ENCODE measurements around the gene TMCC3. TPM values are rescaled to one million over a fixed set of nuclear protein-coding genes. Genes with fewer than 3 reads are reported as not detected.

The TMCC3 gene
- total RNA-seq, 1 donor, result 0.36 TPM

- Histone ChIP-seq H3K4me1 (ENCODE audit: insufficient read depth, low read length) (no peaks in the 10 kb centered on the region), H4K20me1 (ENCODE audit: insufficient read depth, low read length) (no peaks in the 10 kb centered on the region), H3K79me2 (ENCODE audit: insufficient read depth, low read length) (no peaks in the 10 kb centered on the region), H3K27me3 (ENCODE audit: insufficient read depth, low read length) (peaks cover 14% of the 10 kb centered on the region), H3K36me3 (ENCODE audit: insufficient read depth, low read length) (no peaks in the 10 kb centered on the region), H3K4me2 (ENCODE audit: insufficient read depth, low read length) (no peak overlapping the region), H3K27ac (ENCODE audit: low read depth, low read length) (no peak overlapping the region), H3K4me3 (ENCODE audit: insufficient read depth, low read length) (no peak overlapping the region), H3K9me3 (ENCODE audit: low read depth, low read length) (no peaks in the 10 kb centered on the region), H2AFZ (ENCODE audit: low read length) (no peak overlapping the region)
- TF ChIP-seq, protein P1, sequence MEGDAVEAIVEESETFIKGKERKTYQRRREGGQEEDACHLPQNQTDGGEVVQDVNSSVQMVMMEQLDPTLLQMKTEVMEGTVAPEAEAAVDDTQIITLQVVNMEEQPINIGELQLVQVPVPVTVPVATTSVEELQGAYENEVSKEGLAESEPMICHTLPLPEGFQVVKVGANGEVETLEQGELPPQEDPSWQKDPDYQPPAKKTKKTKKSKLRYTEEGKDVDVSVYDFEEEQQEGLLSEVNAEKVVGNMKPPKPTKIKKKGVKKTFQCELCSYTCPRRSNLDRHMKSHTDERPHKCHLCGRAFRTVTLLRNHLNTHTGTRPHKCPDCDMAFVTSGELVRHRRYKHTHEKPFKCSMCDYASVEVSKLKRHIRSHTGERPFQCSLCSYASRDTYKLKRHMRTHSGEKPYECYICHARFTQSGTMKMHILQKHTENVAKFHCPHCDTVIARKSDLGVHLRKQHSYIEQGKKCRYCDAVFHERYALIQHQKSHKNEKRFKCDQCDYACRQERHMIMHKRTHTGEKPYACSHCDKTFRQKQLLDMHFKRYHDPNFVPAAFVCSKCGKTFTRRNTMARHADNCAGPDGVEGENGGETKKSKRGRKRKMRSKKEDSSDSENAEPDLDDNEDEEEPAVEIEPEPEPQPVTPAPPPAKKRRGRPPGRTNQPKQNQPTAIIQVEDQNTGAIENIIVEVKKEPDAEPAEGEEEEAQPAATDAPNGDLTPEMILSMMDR (IDR thresholded peaks at IDR 0.05; ENCODE audit: extremely low read depth, low read depth, low read length), result no peak
- DNase-seq (ENCODE audit: insufficient read length, low spot score, missing footprints), result no peak
These were observed 13.8 kb downstream of the TMCC3 start for GRCh38 chr12:94636462-94637085.

GRCh38 chr12:94634717-94635116 lies 15.6 kb downstream of the TMCC3 start:
- TF ChIP-seq, protein P1 (IDR thresholded peaks at IDR 0.05; ENCODE audit: extremely low read depth, low read depth, low read length), result no peak
- no peak overlapping the region for H2AFZ ChIP-seq (ENCODE audit: low read length)

DNA sequence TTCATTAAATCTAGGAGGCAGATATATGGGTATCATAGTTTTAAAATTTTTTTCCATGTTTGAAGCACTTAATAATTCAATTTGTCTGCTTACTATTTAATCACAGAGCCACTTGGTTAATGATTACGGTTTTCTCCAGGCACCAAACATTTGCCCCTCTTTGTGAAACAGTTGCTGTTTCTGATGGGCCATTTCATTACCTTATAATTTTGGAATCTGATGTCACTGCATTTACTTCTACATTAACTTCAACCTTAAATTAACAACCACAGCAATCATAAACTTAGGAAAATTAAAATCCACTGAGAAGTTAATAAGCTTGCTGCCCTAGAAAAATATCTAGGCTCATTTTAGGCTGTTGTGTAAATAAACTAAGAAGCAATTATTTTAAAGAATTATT lies 17.0 kb downstream of the TMCC3 start:
- Histone ChIP-seq H3K27ac (ENCODE audit: low read depth, low read length) (no peak overlapping the region), H3K4me3 (ENCODE audit: insufficient read depth, low read length) (no peak overlapping the region), H4K20me1 (ENCODE audit: insufficient read depth, low read length) (no peaks in the 10 kb centered on the region), H3K4me1 (ENCODE audit: insufficient read depth, low read length) (no peaks in the 10 kb centered on the region), H3K27me3 (ENCODE audit: insufficient read depth, low read length) (peaks cover 14% of the 10 kb centered on the region), H3K9me3 (ENCODE audit: low read depth, low read length) (no peaks in the 10 kb centered on the region), H3K4me2 (ENCODE audit: insufficient read depth, low read length) (no peak overlapping the region), H2AFZ (ENCODE audit: low read length) (no peak overlapping the region), H3K79me2 (ENCODE audit: insufficient read depth, low read length) (no peaks in the 10 kb centered on the region), H3K36me3 (ENCODE audit: insufficient read depth, low read length) (no peaks in the 10 kb centered on the region)
- TF ChIP-seq, protein P1 (IDR thresholded peaks at IDR 0.05; ENCODE audit: extremely low read depth, low read depth, low read length), result no peak
- DNase-seq (ENCODE audit: insufficient read length, low spot score, missing footprints), result no peak

More at GRCh38 chr12:94634717-94635116, 15.6 kb downstream of the TMCC3 start:
- Histone ChIP-seq H3K36me3 (ENCODE audit: insufficient read depth, low read length) (no peaks in the 10 kb centered on the region), H3K4me2 (ENCODE audit: insufficient read depth, low read length) (no peak overlapping the region), H3K9me3 (ENCODE audit: low read depth, low read length) (no peaks in the 10 kb centered on the region), H3K27me3 (ENCODE audit: insufficient read depth, low read length) (peaks cover 14% of the 10 kb centered on the region), H3K4me3 (ENCODE audit: insufficient read depth, low read length) (no peak overlapping the region), H3K79me2 (ENCODE audit: insufficient read depth, low read length) (no peaks in the 10 kb centered on the region), H3K4me1 (ENCODE audit: insufficient read depth, low read length) (no peaks in the 10 kb centered on the region), H3K27ac (ENCODE audit: low read depth, low read length) (no peak overlapping the region), H4K20me1 (ENCODE audit: insufficient read depth, low read length) (no peaks in the 10 kb centered on the region)
- no peak for DNase-seq (ENCODE audit: insufficient read length, low spot score, missing footprints)

DNA sequence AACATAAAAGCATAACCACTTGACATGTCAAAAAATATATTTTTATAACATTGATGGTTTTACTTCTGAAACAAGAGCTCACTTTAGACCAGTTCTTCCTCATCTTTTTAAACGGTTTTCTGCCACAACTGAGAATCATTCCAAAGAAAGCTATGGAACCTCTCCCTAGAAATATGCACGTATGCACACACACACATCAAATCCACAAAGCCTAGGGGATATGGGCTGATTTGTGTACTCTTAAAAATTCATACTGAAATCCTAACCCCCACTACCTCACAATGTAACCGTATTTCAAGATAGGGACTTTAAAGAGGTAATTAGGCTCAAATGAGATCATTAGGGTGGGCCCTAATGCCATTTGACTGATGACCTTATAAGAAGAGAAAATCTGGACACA lies 19.3 kb downstream of the TMCC3 start:
- TF ChIP-seq, protein P1 (IDR thresholded peaks at IDR 0.05; ENCODE audit: extremely low read depth, low read depth, low read length), result no peak
- H3K27ac ChIP-seq (ENCODE audit: low read depth, low read length), result no peak overlapping the region

More for the DNA sequence above, 19.3 kb downstream of the TMCC3 start:
- Histone ChIP-seq H4K20me1 (ENCODE audit: insufficient read depth, low read length) (no peaks in the 10 kb centered on the region), H3K4me3 (ENCODE audit: insufficient read depth, low read length) (no peak overlapping the region), H3K4me1 (ENCODE audit: insufficient read depth, low read length) (no peaks in the 10 kb centered on the region), H3K79me2 (ENCODE audit: insufficient read depth, low read length) (no peaks in the 10 kb centered on the region), H2AFZ (ENCODE audit: low read length) (no peak overlapping the region), H3K4me2 (ENCODE audit: insufficient read depth, low read length) (no peak overlapping the region), H3K9me3 (ENCODE audit: low read depth, low read length) (no peaks in the 10 kb centered on the region), H3K36me3 (ENCODE audit: insufficient read depth, low read length) (no peaks in the 10 kb centered on the region), H3K27me3 (ENCODE audit: insufficient read depth, low read length) (peaks cover 7% of the 10 kb centered on the region)
- peak; percentile 17 for DNase-seq (ENCODE audit: insufficient read length, low spot score, missing footprints)

All from osteoblast (primary cell).